ENCODE measurements around the gene SDS. TPM values are rescaled to one million over a fixed set of nuclear protein-coding genes. Genes with fewer than 3 reads are reported as not detected.

SDS gene
- total RNA-seq, 2 donors from 2014 or later, result not detected

- no peak for DNase-seq (ENCODE audit: low spot score in 2 of 2)
- no peak for ATAC-seq
- Mint-ChIP-seq H3K27ac (no peak overlapping the region), H3K36me3 (no peaks in the 10 kb centered on the region), H3K9me3 (no peaks in the 10 kb centered on the region)
Measured at GRCh38 chr12:113409462-113410124, 5.9 kb upstream of the SDS start.

GRCh38 chr12:113408756-113409298 is 5.1 kb upstream of the SDS start:
- Mint-ChIP-seq H3K36me3 (no peaks in the 10 kb centered on the region), H3K9me3 (no peaks in the 10 kb centered on the region), H3K27ac (no peak overlapping the region)
- DNase-seq (ENCODE audit: low spot score in 2 of 2) (no peak), ATAC-seq (no peak)

- DNase-seq (ENCODE audit: low spot score in 2 of 2), result no peak
- Mint-ChIP-seq H3K27ac (no peak overlapping the region), H3K36me3 (no peaks in the 10 kb centered on the region), H3K9me3 (no peaks in the 10 kb centered on the region)
- no peak for ATAC-seq
Measured at GRCh38 chr12:113407931-113408600, 4.4 kb upstream of the SDS start.

GRCh38 chr12:113405694-113406093 is 2.0 kb upstream of the SDS start:
- no peaks in the 10 kb centered on the region for H3K9me3 Mint-ChIP-seq
- ATAC-seq, result no peak
- no peak overlapping the region for H3K27ac Mint-ChIP-seq
- DNase-seq (ENCODE audit: low spot score in 2 of 2), result no peak
- H3K36me3 Mint-ChIP-seq, result no peaks in the 10 kb centered on the region

- no peaks in the 10 kb centered on the region for H3K9me3 Mint-ChIP-seq
- no peak for DNase-seq (ENCODE audit: low spot score in 2 of 2)
- no peaks in the 10 kb centered on the region for H3K36me3 Mint-ChIP-seq
- H3K27ac Mint-ChIP-seq, result no peak overlapping the region
- ATAC-seq, result no peak
Measured at GRCh38 chr12:113402586-113403260, 964 bp downstream of the SDS start.

GRCh38 chr12:113401066-113402000 is 2.4 kb downstream of the SDS start:
- no peak overlapping the region for H3K27ac Mint-ChIP-seq
- no peaks in the 10 kb centered on the region for H3K9me3 Mint-ChIP-seq
- no peaks in the 10 kb centered on the region for H3K36me3 Mint-ChIP-seq
- no peak for ATAC-seq
- no peak for DNase-seq (ENCODE audit: low spot score in 2 of 2)

- no peak for ATAC-seq
- Mint-ChIP-seq H3K36me3 (no peaks in the 10 kb centered on the region), H3K9me3 (no peaks in the 10 kb centered on the region), H3K27ac (no peak overlapping the region)
- DNase-seq (ENCODE audit: low spot score in 2 of 2), result no peak
Measured at GRCh38 chr12:113400362-113400761, 3.3 kb downstream of the SDS start.

GRCh38 chr12:113399490-113399889 is 4.2 kb downstream of the SDS start:
- no peak overlapping the region for H3K27ac Mint-ChIP-seq
- no peak for ATAC-seq
- DNase-seq (ENCODE audit: low spot score in 2 of 2), result no peak
- H3K9me3 Mint-ChIP-seq, result no peaks in the 10 kb centered on the region
- no peaks in the 10 kb centered on the region for H3K36me3 Mint-ChIP-seq

GRCh38 chr12:113398346-113399290 is 5.1 kb downstream of the SDS start:
- no peaks in the 10 kb centered on the region for H3K9me3 Mint-ChIP-seq
- no peaks in the 10 kb centered on the region for H3K36me3 Mint-ChIP-seq
- DNase-seq (ENCODE audit: low spot score in 2 of 2) (no peak), ATAC-seq (no peak)
- no peak overlapping the region for H3K27ac Mint-ChIP-seq

- H3K36me3 Mint-ChIP-seq, result no peaks in the 10 kb centered on the region
- H3K27ac Mint-ChIP-seq, result no peak overlapping the region
- DNase-seq (ENCODE audit: low spot score in 2 of 2) (no peak), ATAC-seq (no peak)
- H3K9me3 Mint-ChIP-seq, result no peaks in the 10 kb centered on the region
Measured at GRCh38 chr12:113397497-113398197, 6.0 kb downstream of the SDS start.

GRCh38 chr12:113396828-113397496 is 6.7 kb downstream of the SDS start:
- Mint-ChIP-seq H3K9me3 (no peaks in the 10 kb centered on the region), H3K36me3 (no peaks in the 10 kb centered on the region), H3K27ac (no peak overlapping the region)
- ATAC-seq (no peak), DNase-seq (ENCODE audit: low spot score in 2 of 2) (no peak)

- Mint-ChIP-seq H3K36me3 (no peaks in the 10 kb centered on the region), H3K9me3 (no peaks in the 10 kb centered on the region), H3K27ac (no peak overlapping the region)
- DNase-seq (ENCODE audit: low spot score in 2 of 2) (no peak), ATAC-seq (no peak)
Measured at GRCh38 chr12:113396200-113396599, 7.5 kb downstream of the SDS start.

GRCh38 chr12:113395119-113395518 is 8.6 kb downstream of the SDS start:
- Mint-ChIP-seq H3K36me3 (no peaks in the 10 kb centered on the region), H3K9me3 (no peaks in the 10 kb centered on the region), H3K27ac (no peak overlapping the region)
- ATAC-seq (no peak), DNase-seq (ENCODE audit: low spot score in 2 of 2) (no peak)

- DNase-seq (ENCODE audit: low spot score in 2 of 2) (no peak), ATAC-seq (no peak)
- H3K9me3 Mint-ChIP-seq, result no peaks in the 10 kb centered on the region
- peaks cover 0 to 2% of the 10 kb centered on the region in 2 donors for H3K36me3 Mint-ChIP-seq
- no peak overlapping the region for H3K27ac Mint-ChIP-seq
Measured at GRCh38 chr12:113393749-113394148, 9.9 kb downstream of the SDS start.

Data from activated naive CD4-positive, alpha-beta T cell treated with anti-CD3 and anti-CD28 coated beads, Interleukin-2, amount 50 U/mL, for 72 hours (primary cell).